GM19372 (cell line): ENCODE results near the gene PUS3.
"Not testable (repeated sequence)": the region's sequence is repeated elsewhere in the genome, so short reads cannot be mapped to it uniquely, and the experiment has no call there.

Experiments
- ATAC-seq: cut with Tn5 transposase; IDR thresholded peaks from one replicate; pipeline ENCODE4 v1.9.1; 2021; ENCODE audit warnings: mild to moderate bottlenecking, low read depth, moderate library complexity; ENCODE audit not compliant: unreplicated experiment

Gene PUS3

DNA sequence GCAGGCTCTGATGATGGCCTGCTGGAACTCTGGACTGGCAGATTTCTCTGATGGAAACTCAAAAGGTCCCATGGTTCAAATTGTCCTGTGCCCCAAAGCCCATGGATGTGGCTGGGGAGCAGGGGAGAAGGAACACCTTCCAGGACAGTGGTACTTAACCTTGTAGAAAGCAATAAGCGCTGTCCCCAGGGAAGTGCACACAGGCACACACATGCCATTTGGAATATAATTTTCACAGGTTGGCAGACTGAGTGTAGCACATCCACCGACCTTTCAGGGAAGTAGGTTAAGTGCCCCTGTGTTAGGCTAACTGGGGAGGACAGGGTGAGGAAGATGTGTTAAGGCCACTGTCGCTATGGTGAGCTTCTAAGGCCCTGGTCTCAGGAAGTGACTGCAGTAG is 19.1 kb upstream of the PUS3 start:
- ATAC-seq, result no peak

- ATAC-seq, result no peak
Measured at GRCh38 chr11:125921042-125921441, 18.0 kb upstream of the PUS3 start.

- ATAC-seq, result no peak
Measured at GRCh38 chr11:125918140-125918840, 15.3 kb upstream of the PUS3 start.

DNA sequence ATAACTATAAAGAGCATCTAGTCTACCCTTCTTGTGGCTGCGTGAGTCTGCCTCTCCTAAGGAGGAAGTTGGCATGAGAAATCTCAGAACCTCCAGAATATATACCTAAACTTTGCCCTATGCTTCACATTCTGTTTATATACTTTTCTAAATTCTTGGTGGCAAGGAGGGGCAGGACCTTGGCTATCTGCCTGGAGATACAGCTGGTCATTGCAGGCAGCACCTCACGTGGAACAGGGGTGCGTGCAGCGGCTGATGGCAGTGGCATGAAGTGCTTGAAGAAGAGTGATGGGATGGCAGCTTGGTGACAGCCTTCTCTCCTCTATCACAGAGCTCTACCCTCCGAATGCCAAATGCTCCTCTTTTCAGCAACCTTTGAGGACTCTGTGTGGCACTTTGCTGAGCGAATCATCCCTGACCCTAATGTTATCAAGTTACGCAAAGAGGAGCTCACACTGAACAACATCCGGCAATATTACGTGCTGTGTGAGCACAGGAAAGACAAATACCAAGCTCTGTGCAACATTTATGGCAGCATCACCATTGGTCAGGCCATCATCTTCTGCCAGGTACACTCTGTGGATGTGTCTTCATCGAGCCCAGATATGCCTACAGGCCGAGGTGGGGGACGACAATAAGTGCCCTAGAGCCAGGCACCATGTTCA is 13.8 kb upstream of the PUS3 start:
- ATAC-seq, result no peak

- ATAC-seq, result not testable (repeated sequence)
Measured at GRCh38 chr11:125914601-125915000, 11.6 kb upstream of the PUS3 start.

GRCh38 chr11:125910226-125910849 is 7.3 kb upstream of the PUS3 start:
- ATAC-seq, result no peak

DNA sequence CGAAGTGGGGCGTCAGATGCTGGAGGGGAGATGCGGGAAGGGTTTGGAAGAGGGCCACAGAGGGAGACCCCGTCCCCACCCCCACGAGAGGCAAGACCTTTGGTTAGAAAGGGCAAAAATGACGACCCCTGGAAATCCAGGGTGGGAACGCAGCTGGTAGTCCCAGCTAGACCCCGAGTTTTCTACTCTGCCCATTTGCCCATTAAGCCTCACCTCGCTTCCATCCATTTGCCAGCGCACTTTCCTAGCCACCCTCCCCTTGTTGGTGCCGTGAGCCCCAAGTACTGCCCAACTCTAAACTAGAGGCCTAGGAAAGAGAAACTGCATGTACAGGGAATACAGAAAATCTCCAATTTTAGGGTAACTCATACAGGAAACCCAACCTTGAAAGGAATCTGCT is 1.7 kb upstream of the PUS3 start:
- ATAC-seq, result no peak

DNA sequence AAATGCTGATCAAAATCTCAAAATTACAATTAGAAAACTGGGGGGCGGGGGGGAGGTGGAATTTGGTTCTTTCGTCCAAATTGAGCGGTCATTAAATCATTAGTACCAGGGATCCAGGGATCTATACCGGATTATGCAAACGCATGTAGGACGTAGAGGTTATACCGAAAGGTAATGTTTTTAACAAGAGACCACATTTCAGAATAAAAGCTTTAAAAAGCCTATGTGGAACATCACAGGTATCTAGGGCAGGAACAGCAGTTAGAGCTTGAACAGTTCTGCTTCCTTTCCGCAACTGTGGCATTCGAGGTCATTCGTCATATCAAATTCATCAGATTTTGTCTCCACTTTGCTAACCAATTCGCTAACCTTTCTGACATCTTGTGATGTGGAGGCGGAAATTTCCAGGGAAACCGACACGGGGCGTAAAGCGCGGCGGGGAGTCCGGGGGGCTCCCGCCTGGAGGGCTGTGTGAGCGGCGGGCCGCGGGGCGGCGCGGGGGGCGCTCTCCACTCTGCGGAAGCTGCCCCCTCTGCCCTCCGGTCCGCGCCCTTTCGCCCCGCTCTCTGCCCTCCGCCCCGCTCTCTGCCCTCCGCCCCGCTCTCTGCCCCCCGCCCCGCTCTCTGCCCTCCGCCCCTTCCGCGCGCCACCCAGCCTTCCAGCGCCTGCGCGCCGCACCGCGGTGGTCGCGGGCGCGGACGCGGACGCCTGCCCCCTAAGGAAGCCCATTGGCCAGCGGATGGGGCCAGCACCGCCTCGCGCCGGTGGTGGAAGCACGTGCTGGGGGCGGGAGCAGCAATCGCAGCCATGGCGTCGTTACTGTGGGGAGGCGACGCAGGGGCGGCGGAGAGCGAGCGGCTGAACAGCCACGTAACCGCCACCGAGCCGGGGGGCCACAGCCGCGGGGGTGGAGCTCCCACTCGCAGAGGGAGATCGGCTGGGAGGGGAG is 979 bp upstream of the PUS3 start, which contains the start of gene DDX25:
TSS of gene DDX25 (plus strand) at position 798 of the 949 bp plus-strand sequence. CDS start at position 808, 10 bp downstream.
- ATAC-seq, result no peak

- ATAC-seq, result no peak
Measured at GRCh38 chr11:125902277-125902926, 604 bp downstream of the PUS3 start.

GRCh38 chr11:125901872-125902271 is 1.1 kb downstream of the PUS3 start:
- no peak for ATAC-seq

GRCh38 chr11:125892994-125893393 is 10.0 kb downstream of the PUS3 start:
- no peak for ATAC-seq

- no peak for ATAC-seq
Measured at GRCh38 chr11:125892071-125892470, 10.9 kb downstream of the PUS3 start.

DNA sequence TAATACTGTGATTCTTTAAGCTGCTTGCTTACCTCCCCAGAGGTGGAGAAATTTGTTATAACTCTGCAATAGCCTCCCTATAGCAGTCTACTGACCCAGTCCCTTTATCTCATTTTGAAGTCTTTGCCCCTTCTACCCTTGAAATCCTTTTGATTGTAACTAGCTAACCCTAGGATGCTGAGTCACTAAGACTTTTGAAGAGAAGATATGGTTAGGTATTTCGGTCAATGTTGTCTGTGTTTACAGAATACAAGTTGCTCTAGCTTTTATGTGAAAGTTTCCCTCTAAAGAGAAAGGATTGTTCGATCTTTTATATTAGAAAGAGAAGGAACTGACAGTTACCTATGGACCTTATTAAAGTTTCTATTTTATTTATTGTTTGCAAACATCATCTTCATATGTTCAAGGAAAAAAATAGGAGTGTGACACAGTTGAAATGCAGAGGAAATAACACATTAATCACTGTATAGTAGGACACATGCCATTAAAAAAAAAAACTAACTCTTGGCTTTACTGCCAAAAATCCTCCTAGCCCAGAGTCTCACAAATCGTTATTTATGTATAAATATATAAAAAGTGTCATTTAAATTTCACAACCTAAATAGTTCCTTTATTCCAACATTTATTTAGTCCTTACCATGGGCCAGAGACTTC is 12.4 kb downstream of the PUS3 start:
- no peak for ATAC-seq

GRCh38 chr11:125887373-125888324 is 15.4 kb downstream of the PUS3 start, which contains the start of gene HYLS1:
Gene HYLS1, plus strand, starts transcription at chr11:125887668. Its CDS starts 11,701 bp downstream, at chr11:125899369.
- peak; percentile 81 for ATAC-seq

- peak; percentile 18 for ATAC-seq
Measured at GRCh38 chr11:125886997-125887372, 16.0 kb downstream of the PUS3 start.

- ATAC-seq, result no peak
Measured at GRCh38 chr11:125883375-125883774, 19.6 kb downstream of the PUS3 start.

GRCh38 chr11:125881291-125881690 is 21.7 kb downstream of the PUS3 start:
- no peak for ATAC-seq

DNA sequence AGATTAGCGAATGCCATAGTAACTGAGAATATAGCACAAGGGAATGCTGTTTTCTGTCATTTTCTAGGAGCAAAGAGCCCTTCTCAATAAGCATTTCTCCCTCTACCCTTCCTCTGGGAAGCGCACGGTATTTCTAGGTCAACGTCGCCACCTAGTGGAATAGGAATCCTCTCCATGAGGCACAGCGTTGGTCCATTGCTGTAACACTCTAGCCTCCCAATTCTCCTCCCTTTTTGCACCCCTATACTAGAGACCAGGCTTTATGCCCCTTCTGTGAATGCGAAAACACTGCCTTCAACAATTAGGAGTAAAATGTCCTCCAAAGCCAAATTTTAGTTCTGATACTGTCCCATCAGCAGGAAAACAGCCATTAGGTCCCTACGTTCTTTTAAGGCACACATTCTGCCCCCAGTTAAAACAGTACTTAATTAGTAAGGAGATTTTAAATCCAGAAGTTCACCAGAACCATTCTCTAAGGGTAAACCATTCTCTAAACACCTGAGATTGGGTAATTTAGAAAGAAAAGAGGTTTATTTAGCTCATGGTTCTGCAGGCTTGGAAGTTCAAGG is 28.4 kb downstream of the PUS3 start:
- ATAC-seq, result no peak
